GM10847 (cell line): ENCODE measurements around the gene LCN12.

ENCODE experiments used
- POLR2A ChIP-seq: IDR thresholded peaks from 2 replicates; pipeline ENCODE4 v1.6.1; 2011; ENCODE audit not compliant: insufficient read length; ENCODE audit errors: extremely low read depth

The LCN12 gene

GRCh38 chr9:136970361-136970760 lies 18.3 kb downstream of the LCN12 start:
- no peak for TF ChIP-seq POLR2A

GRCh38 chr9:136971746-136972145 lies 19.7 kb downstream of the LCN12 start:
- no peak for TF ChIP-seq POLR2A

- no peak for TF ChIP-seq POLR2A
These were observed 20.3 kb downstream of the LCN12 start for GRCh38 chr9:136972335-136972734.

GRCh38 chr9:136972743-136973142 lies 20.7 kb downstream of the LCN12 start:
- TF ChIP-seq POLR2A = no peak

- TF ChIP-seq POLR2A = no peak
These were observed 21.8 kb downstream of the LCN12 start for GRCh38 chr9:136973618-136974617.

GRCh38 chr9:136974817-136975535 lies 22.9 kb downstream of the LCN12 start:
- no peak for TF ChIP-seq POLR2A

- TF ChIP-seq POLR2A = no peak
These were observed 23.6 kb downstream of the LCN12 start for GRCh38 chr9:136975644-136976043.

- TF ChIP-seq POLR2A = no peak
These were observed 25.1 kb downstream of the LCN12 start, which contains the start of gene PTGDS for GRCh38 chr9:136977223-136977622. TSS of gene PTGDS (plus strand) at chr9:136977504. CDS start at chr9:136977579, 75 bp downstream.

GRCh38 chr9:136977649-136978072 lies 25.6 kb downstream of the LCN12 start:
- no peak for TF ChIP-seq POLR2A

GRCh38 chr9:136978073-136978864 lies 26.2 kb downstream of the LCN12 start:
- no peak for TF ChIP-seq POLR2A

- TF ChIP-seq POLR2A = no peak
These were observed 26.9 kb downstream of the LCN12 start for GRCh38 chr9:136978865-136979544.

- TF ChIP-seq POLR2A = no peak
These were observed 27.9 kb downstream of the LCN12 start for GRCh38 chr9:136979769-136980587.

- no peak for TF ChIP-seq POLR2A
These were observed 28.8 kb downstream of the LCN12 start for GRCh38 chr9:136980669-136981478.
